Caco-2 (cell line): ENCODE data around the gene SLC25A33. TPM values are rescaled to one million over a fixed set of nuclear protein-coding genes. Genes with fewer than 3 reads are reported as not detected.

Source experiments
- BruUV-seq: library from RNA; stranded (reverse); fragments of 400-500 nt; replicated peaks from 2 replicates; lab custom pipeline; 2021; lab: Mats Ljungman, UMichigan
- CTCF ChIA-PET: fragments of 300-600 bp; sonication (Branson Sonifier 250); formaldehyde crosslinking; loops from one replicate; lab custom pipeline; 2022; ENCODE audit warnings: antibody characterized with exemption; lab: Charles Lee
- POLR2A ChIA-PET: fragments of 300-600 bp; sonication (Branson Sonifier 250); formaldehyde crosslinking; loops from one replicate; lab custom pipeline; 2022; ENCODE audit warnings: antibody characterized with exemption; lab: Charles Lee
- DNase-seq, 2 experiments: peaks; one replicate each; pipeline versions ENCODE4 v3.0.0 to v3.0.0-alpha.2; 2020 to 2022
- H3K27me3 ChIP-seq: replicated peaks from 2 replicates; pipeline ENCODE4 v1.6.0; 2011; ENCODE audit warnings: low read length; ENCODE audit not compliant: control insufficient read depth, insufficient read depth
- H3K36me3 ChIP-seq: 2 replicates; pipeline ENCODE4 v1.5.1; 2011; ENCODE audit warnings: low read length; ENCODE audit not compliant: control insufficient read depth, insufficient read depth
- H3K4me1 ChIP-seq: fragments of 250-450 bp; sonication (Bioruptor Pico); 2 replicates; pipeline ENCODE4 v1.5.1; 2020; ENCODE audit warnings: mild to moderate bottlenecking
- H3K4me3 ChIP-seq: 2 replicates; pipeline ENCODE4 v1.5.1; 2011; ENCODE audit warnings: low read depth, mild to moderate bottlenecking, control low read depth, low read length
- H3K9me3 ChIP-seq: fragments of 250-450 bp; sonication (Bioruptor Pico); 2 replicates; pipeline ENCODE4 v1.5.1; 2020; ENCODE audit warnings: mild to moderate bottlenecking, moderate library complexity
- H3K27ac Mint-ChIP-seq: one replicate; pipeline ENCODE4 v1.8.0; 2022; ENCODE audit warnings: mixed read lengths; ENCODE audit not compliant: unreplicated experiment
- H3K27me3 Mint-ChIP-seq: one replicate; pipeline ENCODE4 v1.8.0; 2022; ENCODE audit warnings: mixed read lengths; ENCODE audit not compliant: insufficient read depth, unreplicated experiment
- H3K36me3 Mint-ChIP-seq: one replicate; pipeline ENCODE4 v1.8.0; 2022; ENCODE audit warnings: mild to moderate bottlenecking, mixed read lengths; ENCODE audit not compliant: insufficient read depth, unreplicated experiment
- H3K4me1 Mint-ChIP-seq: one replicate; pipeline ENCODE4 v1.8.0; 2022; ENCODE audit warnings: low read depth, mixed read lengths; ENCODE audit not compliant: unreplicated experiment
- H3K4me3 Mint-ChIP-seq: one replicate; pipeline ENCODE4 v1.8.0; 2022; ENCODE audit warnings: mild to moderate bottlenecking, moderate library complexity, mixed read lengths; ENCODE audit not compliant: unreplicated experiment
- H3K9me3 Mint-ChIP-seq: one replicate; pipeline ENCODE4 v1.8.0; 2022; ENCODE audit warnings: mixed read lengths; ENCODE audit not compliant: unreplicated experiment
- CTCF ChIP-seq, 2 experiments: fragments of 200-600 bp in 1 of 2; IDR thresholded peaks; 1 replicate in 1 of 2; 2 replicates in 1 of 2; pipeline versions ENCODE4 v1.5.1 to v1.8.0; 2011 to 2022; ENCODE audit warnings: antibody characterized with exemption in 1 of 2, control low read depth in 1 of 2, inconsistent platforms in 1 of 2, low read depth in 1 of 2, low read length in 1 of 2, mild to moderate bottlenecking in 1 of 2, moderate library complexity in 1 of 2; ENCODE audit not compliant: insufficient read depth in 1 of 2, severe bottlenecking in 1 of 2, unreplicated experiment in 1 of 2
- intact Hi-C: fragments of 100-400 bp; cut with micrococcal nuclease; formaldehyde crosslinking; loops from one replicate; pipeline ENCODE4 v1.10.0; 2022; ENCODE audit not compliant: unreplicated experiment
- total RNA-seq: library from RNA; stranded (reverse); gene quantifications from 2 replicates; pipeline ENCODE4 v1.2.3, GENCODE V29; 2022

SLC25A33 gene
- total RNA-seq, 1 experiment from 2014 or later, result 11.2 TPM

GRCh38 chr1:9626201-9626608, 86.9 kb downstream of the SLC25A33 start:
- Histone ChIP-seq H3K4me3 (no peak overlapping the region), H3K4me1 (peaks cover 8% of the 10 kb centered on the region; the same call in 1 of the 2 replicates), H3K9me3 (no peaks in the 10 kb centered on the region), H3K36me3 (no peaks in the 10 kb centered on the region), H3K27me3 (no peaks in the 10 kb centered on the region; the same call in 1 of the 2 replicates)
- TF ChIP-seq CTCF (IDR thresholded peaks at IDR 0.05; ENCODE audit: insufficient read depth in 1 of 2, low read depth in 1 of 2, low read length in 1 of 2, severe bottlenecking in 1 of 2, unreplicated experiment in 1 of 2), result no peak
- intact Hi-C loops, result loop anchor here (5.0 kb wide), 1 partner anchor 66 kb away; no protein-coding TSS in a partner anchor
- no peaks in the 10 kb centered on the region for H3K36me3 Mint-ChIP-seq
- ChIA-PET CTCF (interaction anchor here (0.6 to 1.2 kb wide), 3 partner anchors 10 to 584 kb away, joined by 3 to 11 read pairs (median 3); no protein-coding TSS in a partner anchor), POLR2A (no interaction called here)
- no peaks in the 10 kb centered on the region for H3K4me1 Mint-ChIP-seq
- no peak for DNase-seq
- no TSS peak for BruUV-seq
- H3K9me3 Mint-ChIP-seq, result no peaks in the 10 kb centered on the region
- peaks cover 3% of the 10 kb centered on the region for H3K27me3 Mint-ChIP-seq
- peak overlapping the region; percentile 68 for H3K4me3 Mint-ChIP-seq
- no peak overlapping the region for H3K27ac Mint-ChIP-seq

- Mint-ChIP-seq H3K27me3 (peaks cover 3% of the 10 kb centered on the region), H3K27ac (no peak overlapping the region), H3K36me3 (no peaks in the 10 kb centered on the region), H3K9me3 (no peaks in the 10 kb centered on the region), H3K4me3 (no peak overlapping the region), H3K4me1 (no peaks in the 10 kb centered on the region)
- CTCF ChIA-PET, result no interaction called here
- no TSS peak for BruUV-seq
- TF ChIP-seq CTCF (IDR thresholded peaks at IDR 0.05; ENCODE audit: insufficient read depth in 1 of 2, low read depth in 1 of 2, low read length in 1 of 2, severe bottlenecking in 1 of 2, unreplicated experiment in 1 of 2), result no peak
- no peaks in the 10 kb centered on the region; the same call in 1 of the 2 replicates for H3K27me3 ChIP-seq
- POLR2A ChIA-PET, result no interaction called here
- H3K9me3 ChIP-seq, result no peaks in the 10 kb centered on the region
- H3K36me3 ChIP-seq, result no peaks in the 10 kb centered on the region
- H3K4me1 ChIP-seq, result peaks cover 8% of the 10 kb centered on the region; the same call in 1 of the 2 replicates
- intact Hi-C loops, result loop anchor here (5.0 kb wide), 1 partner anchor 64 kb away; no protein-coding TSS in a partner anchor
- no peak overlapping the region for H3K4me3 ChIP-seq
- no peak for DNase-seq
These were observed 89.5 kb downstream of the SLC25A33 start for GRCh38 chr1:9628541-9629444.

- ChIA-PET CTCF (interaction anchor here (0.6 kb wide), 1 partner anchor 45 kb away, joined by 3 read pairs; no protein-coding TSS in a partner anchor), POLR2A (no interaction called here)
- H3K27ac Mint-ChIP-seq, result no peak overlapping the region
- H3K4me3 ChIP-seq, result no peak overlapping the region
- no TSS peak for BruUV-seq
- no peaks in the 10 kb centered on the region for H3K9me3 Mint-ChIP-seq
- H3K9me3 ChIP-seq, result no peaks in the 10 kb centered on the region
- no peaks in the 10 kb centered on the region for H3K4me1 Mint-ChIP-seq
- no peaks in the 10 kb centered on the region for H3K36me3 Mint-ChIP-seq
- H3K27me3 ChIP-seq, result no peaks in the 10 kb centered on the region; the same call in 1 of the 2 replicates
- H3K4me3 Mint-ChIP-seq, result no peak overlapping the region
- intact Hi-C loops, result loop anchor here (5.0 kb wide), 1 partner anchor 63 kb away; no protein-coding TSS in a partner anchor
- H3K4me1 ChIP-seq, result peaks cover 8% of the 10 kb centered on the region; the same call in 1 of the 2 replicates
- no peak for TF ChIP-seq CTCF (IDR thresholded peaks at IDR 0.05; ENCODE audit: insufficient read depth in 1 of 2, low read depth in 1 of 2, low read length in 1 of 2, severe bottlenecking in 1 of 2, unreplicated experiment in 1 of 2)
- H3K27me3 Mint-ChIP-seq, result peaks cover 3% of the 10 kb centered on the region
- H3K36me3 ChIP-seq, result no peaks in the 10 kb centered on the region
- no peak for DNase-seq
These were observed 90.4 kb downstream of the SLC25A33 start for GRCh38 chr1:9629445-9630201.
